HTERT RPE-1 (cell line): ENCODE data around the gene TIRAP.
"Not testable (repeated sequence)": the region's sequence is repeated elsewhere in the genome, so short reads cannot be mapped to it uniquely, and the experiment has no call there.

Source experiments
- in situ Hi-C: fragments of 300-500 bp; cut with MboI; formaldehyde crosslinking; loops from 4 replicates; pipeline ENCODE4 v1.14.3; 2020; ENCODE audit warnings: low sequenced_read_pairs

TIRAP gene

DNA sequence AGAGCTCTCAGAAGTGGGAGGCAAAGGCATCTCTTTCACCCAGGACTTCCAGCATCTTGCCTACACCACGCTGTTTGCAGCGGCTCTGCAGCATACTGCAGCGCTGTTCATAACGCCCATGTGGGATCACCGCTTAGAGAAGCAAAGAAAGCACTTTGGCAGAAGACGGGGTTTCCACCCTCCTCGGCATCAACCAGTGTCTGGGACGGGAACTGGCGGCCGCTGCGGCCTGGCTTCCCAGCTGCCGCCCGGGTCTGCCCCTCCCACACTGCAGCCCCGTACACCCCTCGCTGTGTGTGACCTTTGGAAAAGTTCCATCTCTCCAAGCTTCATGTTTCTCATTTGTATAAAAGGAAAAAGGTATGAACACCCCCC, 545 bp upstream of the TIRAP start:
- in situ Hi-C loops = no loop called here

DNA sequence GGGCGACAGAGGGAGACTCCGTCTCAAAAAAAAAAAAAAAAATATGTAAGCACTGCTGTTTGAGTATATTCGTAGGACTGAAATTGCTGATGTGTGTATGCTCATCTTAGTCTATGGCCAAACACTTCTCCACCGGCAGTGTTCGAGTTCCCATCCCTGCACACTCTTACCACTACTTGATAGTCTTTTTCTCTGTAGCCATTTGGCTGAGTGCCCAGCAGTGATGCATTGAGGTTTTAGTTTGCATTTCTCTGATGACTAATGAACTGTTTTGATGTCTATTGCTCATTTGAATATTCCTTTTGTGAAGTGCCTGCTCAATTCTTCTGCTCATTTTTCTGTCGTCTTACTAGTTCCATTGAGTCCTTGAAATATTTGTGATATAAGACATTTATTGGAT, 1.9 kb downstream of the TIRAP start:
- in situ Hi-C loops = no loop called here

DNA sequence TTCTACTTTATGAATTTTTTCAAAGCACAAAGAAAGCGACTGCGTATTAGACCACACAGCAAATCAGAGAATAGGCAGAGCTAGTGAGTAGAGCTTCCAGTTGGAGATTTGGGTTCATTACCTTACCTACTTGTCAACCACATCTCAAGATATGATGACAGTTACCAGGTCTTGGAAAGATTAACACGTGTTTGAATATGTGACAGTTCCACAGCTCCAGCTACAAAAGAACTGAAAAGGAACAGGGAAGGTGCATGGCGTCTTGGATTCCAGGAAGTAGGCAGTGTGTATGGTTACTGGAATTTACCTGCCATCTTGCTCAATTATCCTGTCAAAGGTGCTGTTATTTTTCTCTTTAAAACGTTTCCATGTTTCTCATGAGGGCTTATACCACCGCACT, 5.3 kb downstream of the TIRAP start:
- in situ Hi-C loops = no loop called here

DNA sequence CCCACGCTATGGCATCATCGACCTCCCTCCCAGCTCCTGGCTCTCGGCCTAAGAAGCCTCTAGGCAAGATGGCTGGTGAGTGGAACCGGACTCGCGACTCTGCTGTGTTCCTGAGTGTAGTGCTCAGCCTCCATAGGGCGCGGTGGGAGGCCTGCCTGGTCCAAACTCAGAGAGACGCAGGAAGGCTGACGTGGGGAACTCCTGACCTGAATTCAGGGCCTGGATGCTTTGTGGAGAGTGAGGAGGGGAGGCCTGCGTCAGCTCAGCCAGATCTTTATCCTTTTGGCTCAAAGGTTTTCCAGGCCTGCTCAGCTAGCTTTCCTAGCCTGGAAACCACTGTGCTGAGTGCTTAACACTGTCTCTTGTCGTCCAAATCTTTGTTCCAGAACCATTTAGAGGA, 8.0 kb downstream of the TIRAP start:
- in situ Hi-C loops = no loop called here

DNA sequence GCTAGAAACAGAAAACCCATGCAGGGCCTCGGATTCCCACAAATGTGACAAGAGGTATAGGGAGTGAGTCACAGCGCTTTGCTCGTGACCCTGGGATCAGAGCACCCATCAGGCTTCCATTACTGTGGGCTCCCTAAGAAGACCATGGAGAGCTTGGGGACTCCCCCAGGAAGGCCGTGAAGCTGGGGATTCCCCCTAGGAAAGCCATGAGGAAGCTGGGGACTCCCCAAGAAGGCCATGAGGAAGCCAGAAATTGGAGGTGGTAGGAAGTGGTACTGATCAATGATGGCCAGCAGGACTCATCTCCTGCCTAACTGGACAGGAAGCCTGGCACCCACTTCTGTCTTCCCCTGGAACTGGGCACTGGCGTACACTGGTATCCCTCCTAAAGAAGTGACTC, 10.8 kb downstream of the TIRAP start:
- in situ Hi-C loops = no loop called here

DNA sequence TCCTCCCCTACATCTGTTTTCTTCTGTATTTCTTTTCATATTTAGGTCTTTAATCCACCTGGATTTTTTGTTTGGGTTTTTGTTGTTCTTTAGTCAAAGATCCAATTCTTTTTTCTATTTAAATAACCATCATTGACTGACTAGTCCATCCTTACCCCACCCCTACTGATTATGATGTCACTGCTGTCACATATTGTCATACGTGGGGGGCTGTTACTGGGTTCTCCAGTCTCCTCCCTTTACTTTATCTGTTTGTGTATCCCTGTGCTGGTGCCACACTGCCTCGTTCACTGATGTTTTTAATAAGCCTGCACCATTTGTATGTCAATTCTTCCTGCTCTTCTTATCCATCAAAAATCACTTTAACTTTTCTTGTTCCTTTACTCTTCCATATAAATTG, 14.1 kb downstream of the TIRAP start:
- in situ Hi-C loops = no loop called here

DNA sequence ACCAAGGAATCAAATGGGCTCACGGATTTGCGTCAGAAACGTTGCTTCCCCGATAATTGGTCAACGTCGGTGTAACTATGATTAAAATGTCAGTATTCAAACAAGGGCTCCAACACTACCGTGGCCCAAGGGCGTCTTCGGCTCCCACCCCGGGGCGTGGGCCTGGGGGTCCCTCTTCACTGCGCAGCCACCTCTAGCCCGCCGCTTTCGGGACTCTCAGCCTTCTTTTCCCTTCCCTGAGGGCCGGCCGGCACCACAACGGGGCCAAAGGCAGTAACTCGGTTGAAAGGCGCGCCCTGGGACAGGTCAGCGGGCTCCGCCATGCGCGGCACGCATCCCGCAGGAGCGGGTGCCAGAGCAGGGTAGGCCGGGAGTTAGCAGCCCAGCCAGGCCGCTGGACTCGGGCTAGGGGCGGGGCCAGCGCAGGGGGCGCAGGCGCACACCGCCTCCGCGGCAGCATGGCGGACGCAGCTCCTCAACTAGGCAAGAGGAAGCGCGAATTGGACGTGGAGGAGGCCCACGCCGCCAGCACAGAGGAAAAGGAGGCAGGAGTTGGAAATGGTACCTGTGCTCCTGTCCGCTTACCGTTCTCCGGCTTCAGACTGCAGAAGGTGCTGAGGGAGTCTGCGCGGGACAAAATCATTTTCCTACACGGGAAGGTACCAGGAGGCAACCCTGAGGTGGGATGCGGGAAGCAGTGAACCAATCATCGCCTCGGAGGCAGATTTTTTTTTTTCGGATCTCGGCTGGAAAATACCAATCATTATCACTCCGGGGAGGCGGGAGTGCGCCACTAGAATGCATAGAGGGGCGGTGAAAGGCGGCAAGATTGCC, 20.9 kb downstream of the TIRAP start, which contains the start of gene DCPS:
DCPS (plus strand) TSS at position 438 of the 834 bp plus-strand sequence; CDS start at position 459, 21 bp downstream.
- in situ Hi-C loops = no loop called here

DNA sequence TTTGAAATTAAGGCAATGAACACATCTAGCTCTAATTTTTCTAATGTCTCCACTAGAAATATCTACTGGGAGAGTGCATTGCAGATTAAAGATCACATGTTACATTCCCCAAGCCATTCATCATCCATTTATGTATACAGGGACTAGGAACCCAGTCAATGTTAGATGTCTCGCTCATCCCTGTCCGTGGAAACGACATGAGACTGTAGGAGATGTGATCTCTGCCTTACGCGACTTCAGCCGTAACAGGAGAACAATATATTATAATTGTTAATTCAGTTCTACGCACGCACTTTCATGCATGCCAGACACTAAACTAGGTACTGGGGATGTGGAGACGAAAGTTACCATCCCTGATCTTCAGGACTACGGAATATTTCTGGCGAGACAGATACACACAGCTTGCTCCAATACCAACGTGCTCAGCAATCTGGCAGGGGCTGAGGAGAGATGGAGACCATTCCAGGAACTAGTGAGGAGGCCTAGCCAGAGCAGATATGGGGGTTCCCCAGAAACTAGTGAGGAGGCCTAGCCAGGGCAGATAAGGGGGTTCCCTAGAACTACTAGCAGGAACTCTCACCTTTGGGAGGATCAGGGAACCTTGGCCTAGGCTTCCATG, 21.7 kb downstream of the TIRAP start:
- in situ Hi-C loops = no loop called here

DNA sequence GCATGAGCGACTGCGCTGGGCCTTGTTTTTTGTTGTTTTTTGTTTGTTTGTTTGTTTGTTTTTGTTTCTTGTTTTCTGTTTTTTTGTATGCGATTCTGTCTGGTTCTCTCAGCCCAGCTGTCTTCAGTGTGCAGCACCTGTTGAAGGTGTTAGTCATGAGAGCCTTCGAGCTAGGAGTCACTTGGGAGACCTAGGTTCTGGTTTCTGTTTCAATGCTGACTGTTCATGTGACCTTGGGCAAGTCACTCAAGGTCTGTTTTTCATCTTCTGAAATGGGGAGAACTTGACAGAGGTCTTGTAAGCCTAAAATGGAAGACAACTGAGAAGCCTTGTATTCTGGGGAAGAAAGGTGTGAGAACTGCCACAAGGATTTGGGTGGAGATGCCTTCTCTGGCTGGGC, 22.8 kb downstream of the TIRAP start:
- in situ Hi-C loops = no loop called here

GRCh38 chr11:126307706-126308105, 24.8 kb downstream of the TIRAP start:
- in situ Hi-C loops = no loop called here

GRCh38 chr11:126308271-126308671, 25.4 kb downstream of the TIRAP start:
- in situ Hi-C loops = no loop called here

DNA sequence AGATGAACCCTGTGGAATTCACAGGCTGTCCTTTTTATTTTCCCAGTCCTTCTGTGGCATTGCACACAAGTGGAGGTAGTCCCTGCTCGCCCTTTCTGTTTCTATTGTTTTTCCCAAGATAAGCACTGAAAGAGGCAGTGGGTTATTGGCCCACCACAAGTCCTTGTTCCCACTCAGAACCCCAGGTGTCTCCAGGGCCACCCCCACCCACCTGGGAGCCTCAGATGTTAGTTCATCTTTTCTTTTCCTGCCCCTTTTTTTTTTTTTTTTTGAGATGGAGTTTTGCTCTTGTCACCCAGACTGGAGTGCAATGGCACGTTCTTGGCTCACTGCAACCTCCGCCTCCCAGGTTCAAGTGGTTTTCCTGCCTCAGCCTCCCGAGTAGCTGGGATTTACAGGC, 25.9 kb downstream of the TIRAP start:
- in situ Hi-C loops = not testable (repeated sequence)

DNA sequence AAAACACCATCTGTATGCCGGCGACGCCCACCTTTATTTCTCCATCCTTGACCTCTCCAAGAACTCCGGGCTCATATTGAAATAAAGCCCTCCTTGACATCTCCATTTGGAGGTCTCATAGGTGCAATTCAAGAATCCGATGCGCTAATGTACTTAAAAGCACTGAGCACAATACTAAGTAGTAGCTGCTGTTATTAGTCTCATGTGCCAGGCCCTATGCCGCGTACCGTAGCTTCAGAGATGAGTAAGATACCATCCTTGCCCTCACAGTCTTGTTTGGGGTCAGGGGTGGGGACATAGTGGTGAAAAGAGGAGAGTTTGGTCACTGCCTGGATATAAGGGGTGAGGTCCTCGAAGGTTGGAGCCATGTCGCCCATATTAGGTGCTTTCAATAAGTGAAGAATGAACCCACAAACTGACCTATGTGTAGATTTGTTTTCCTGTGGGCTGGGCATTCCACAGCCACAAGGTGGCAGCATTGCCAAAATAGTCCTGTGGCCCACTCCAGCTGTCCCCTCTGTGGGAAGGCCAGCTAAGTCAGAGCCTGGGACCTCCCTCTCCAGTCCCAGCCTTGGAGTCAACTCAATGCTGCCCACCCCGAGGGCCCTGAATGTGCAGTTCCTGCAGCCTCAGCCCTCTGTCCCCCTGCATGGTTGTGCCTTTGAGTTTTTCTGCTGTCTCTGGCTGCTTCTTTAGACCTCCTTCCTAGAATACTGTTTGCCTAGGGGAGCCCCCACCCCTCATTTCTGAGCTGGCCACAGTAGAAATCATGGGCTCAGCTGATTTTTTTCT, 27.5 kb downstream of the TIRAP start:
- in situ Hi-C loops = no loop called here

DNA sequence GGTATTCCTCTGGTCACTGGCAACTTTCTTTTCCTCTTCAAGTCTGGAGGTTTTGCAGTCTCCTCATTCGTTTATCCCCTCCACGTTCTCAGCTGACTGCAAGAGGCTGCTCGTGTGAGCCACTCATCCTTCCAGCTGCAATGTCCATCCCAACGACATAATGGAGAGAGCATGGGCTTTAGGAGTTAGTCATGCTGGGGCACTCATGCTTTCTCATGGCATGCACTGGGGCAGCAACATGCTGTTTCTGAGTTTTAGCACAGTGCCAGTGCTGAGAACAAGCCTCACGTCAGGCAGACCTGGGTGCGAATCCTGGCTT, 28.1 kb downstream of the TIRAP start:
- in situ Hi-C loops = no loop called here

GRCh38 chr11:126311401-126312291, 28.8 kb downstream of the TIRAP start:
- in situ Hi-C loops = no loop called here

GRCh38 chr11:126312961-126313360, 30.1 kb downstream of the TIRAP start:
- in situ Hi-C loops = no loop called here

GRCh38 chr11:126313826-126314225, 30.9 kb downstream of the TIRAP start:
- in situ Hi-C loops = no loop called here

- in situ Hi-C loops = no loop called here
Measured at GRCh38 chr11:126317432-126317755, 34.5 kb downstream of the TIRAP start.

- in situ Hi-C loops = no loop called here
Measured at GRCh38 chr11:126317756-126318573, 35.1 kb downstream of the TIRAP start.
